Neural progenitor cell (in vitro differentiated cells): ENCODE measurements around the gene CTNNBIP1.

Experiments
- CTCF ChIP-seq: fragments of 200-600 bp; sonication (generic); IDR thresholded peaks from 2 replicates; pipeline ENCODE4 v1.5.1; 2017; ENCODE audit warnings: antibody characterized with exemption, mild to moderate bottlenecking
- EZH2 ChIP-seq: fragments of 200-600 bp; sonication (generic); IDR thresholded peaks from 2 replicates; pipeline ENCODE4 v1.6.1; 2017; ENCODE audit warnings: antibody characterized with exemption, mild to moderate bottlenecking, moderate library complexity

GRCh38 chr1:9909234-9910046 lies 629 bp downstream of the CTNNBIP1 start:
- TF ChIP-seq CTCF (no peak), EZH2 (no peak)
